NCI-H2171 treated with DMSO at 0.1 percent for 48 hours (cell line): ENCODE data around the gene ADIPOQ.
"Not testable (repeated sequence)": the region's sequence is repeated elsewhere in the genome, so short reads cannot be mapped to it uniquely, and the experiment has no call there.

Experiments
- DNase-seq: peaks from one replicate; lab custom pipeline; 2025; lab: John Stamatoyannopoulos, UW

Gene ADIPOQ

GRCh38 chr3:186870421-186871201, 28.1 kb downstream of the ADIPOQ start:
- DNase-seq: no peak

GRCh38 chr3:186871403-186871924, 29.0 kb downstream of the ADIPOQ start:
- DNase-seq: no peak

GRCh38 chr3:186873796-186874195, 31.3 kb downstream of the ADIPOQ start:
- DNase-seq: not testable (repeated sequence)

- not testable (repeated sequence) for DNase-seq
Measured at GRCh38 chr3:186874216-186874615, 31.7 kb downstream of the ADIPOQ start.

- not testable (repeated sequence) for DNase-seq
Measured at GRCh38 chr3:186874841-186875240, 32.3 kb downstream of the ADIPOQ start.

- no peak for DNase-seq
Measured at GRCh38 chr3:186875708-186876107, 33.2 kb downstream of the ADIPOQ start.

- DNase-seq: no peak
Measured at GRCh38 chr3:186879781-186880180, 37.3 kb downstream of the ADIPOQ start.

GRCh38 chr3:186880406-186880805, 37.9 kb downstream of the ADIPOQ start:
- no peak for DNase-seq

GRCh38 chr3:186882150-186882524, 39.6 kb downstream of the ADIPOQ start:
- no peak for DNase-seq

GRCh38 chr3:186882881-186883685, 40.6 kb downstream of the ADIPOQ start:
- no peak for DNase-seq

- no peak for DNase-seq
Measured at GRCh38 chr3:186883686-186884058, 41.2 kb downstream of the ADIPOQ start.

GRCh38 chr3:186884868-186885267, 42.4 kb downstream of the ADIPOQ start:
- DNase-seq: not testable (repeated sequence)

GRCh38 chr3:186886202-186886981, 43.9 kb downstream of the ADIPOQ start:
- no peak for DNase-seq

GRCh38 chr3:186887507-186887938, 45.0 kb downstream of the ADIPOQ start:
- DNase-seq: not testable (repeated sequence)

GRCh38 chr3:186888569-186888968, 46.1 kb downstream of the ADIPOQ start:
- DNase-seq: peak; percentile 65

GRCh38 chr3:186889698-186890097, 47.2 kb downstream of the ADIPOQ start:
- not testable (repeated sequence) for DNase-seq

- DNase-seq: no peak
Measured at GRCh38 chr3:186890911-186891310, 48.4 kb downstream of the ADIPOQ start.

- not testable (repeated sequence) for DNase-seq
Measured at GRCh38 chr3:186893071-186893470, 50.6 kb downstream of the ADIPOQ start.

- no peak for DNase-seq
Measured at GRCh38 chr3:186895406-186895805, 52.9 kb downstream of the ADIPOQ start.

- no peak for DNase-seq
Measured at GRCh38 chr3:186896006-186896405, 53.5 kb downstream of the ADIPOQ start.

GRCh38 chr3:186896875-186897274, 54.4 kb downstream of the ADIPOQ start:
- no peak for DNase-seq

GRCh38 chr3:186901135-186901734, 58.7 kb downstream of the ADIPOQ start:
- DNase-seq: no peak
